Measurements from ENCODE around the gene RBPJL. TPM values are rescaled to one million over a fixed set of nuclear protein-coding genes. Genes with fewer than 3 reads are reported as not detected.

RBPJL gene
- total and polyA plus RNA-seq, 2 of the 8 experiments (the other 6 are each of a cell fraction or from before 2014, with no cell fraction given), result 0.67 to 1.3 TPM

GRCh38 chr20:45338121-45339030 lies 31.7 kb downstream of the RBPJL start (continued):
- TF ChIP-seq SIN3A (conservative IDR thresholded peaks at IDR 0.05 in 1 of 2, IDR thresholded peaks at IDR 0.05 in 1 of 2; ENCODE audit: low read depth in 1 of 2, low read length in 2 of 2) (no peak), ZNF274 (IDR thresholded peaks at IDR 0.05; ENCODE audit: borderline replicate concordance, extremely low read depth, low read length) (no peak), CBX5 (IDR thresholded peaks at IDR 0.05; ENCODE audit: low read depth, low read length) (no peak), KDM5A (IDR thresholded peaks at IDR 0.05; ENCODE audit: low read length) (no peak)
